Measurements from ENCODE around the gene ADNP. TPM values are rescaled to one million over a fixed set of nuclear protein-coding genes. Genes with fewer than 3 reads are reported as not detected.
"Not testable (repeated sequence)": the region's sequence is repeated elsewhere in the genome, so short reads cannot be mapped to it uniquely, and the experiment has no call there.

Gene ADNP
- total RNA-seq: 57.6 TPM

GRCh38 chr20:50931306-50932015 is at the start of gene ADNP:
Gene ADNP (minus strand): TSS chr20:50931437. CDS start chr20:50903996, 27,441 bp downstream.
- intact Hi-C loops (cut with DNase I): loop anchor here (5.0 kb wide), 1 partner anchor 139 kb away; no protein-coding TSS in a partner anchor
- DNase-seq (ENCODE audit: low spot score): peak; percentile 93
- peak; percentile 94 for ATAC-seq

GRCh38 chr20:50980071-50980681 is 48.9 kb upstream of the ADNP start:
- ATAC-seq (no peak), DNase-seq (ENCODE audit: low spot score) (no peak)
- intact Hi-C loops (cut with DNase I): no loop called here

GRCh38 chr20:50978533-50978932 is 47.3 kb upstream of the ADNP start:
- ATAC-seq; intact Hi-C loops (cut with DNase I); DNase-seq (ENCODE audit: low spot score): not testable (repeated sequence)

GRCh38 chr20:50977066-50978021 is 46.1 kb upstream of the ADNP start:
- ATAC-seq (no peak), DNase-seq (ENCODE audit: low spot score) (no peak)
- intact Hi-C loops (cut with DNase I): no loop called here

GRCh38 chr20:50975701-50976330 is 44.6 kb upstream of the ADNP start:
- intact Hi-C loops (cut with DNase I): no loop called here
- ATAC-seq (no peak), DNase-seq (ENCODE audit: low spot score) (no peak)

- intact Hi-C loops (cut with DNase I): no loop called here
- DNase-seq (ENCODE audit: low spot score): no peak
- no peak for ATAC-seq
Observed at GRCh38 chr20:50969912-50970311, 38.7 kb upstream of the ADNP start.

- intact Hi-C loops (cut with DNase I): no loop called here
- no peak for DNase-seq (ENCODE audit: low spot score)
- no peak for ATAC-seq
Observed at GRCh38 chr20:50969435-50969834, 38.2 kb upstream of the ADNP start.

GRCh38 chr20:50968289-50968688 is 37.1 kb upstream of the ADNP start:
- intact Hi-C loops (cut with DNase I): no loop called here
- no peak for ATAC-seq
- DNase-seq (ENCODE audit: low spot score): no peak

- no peak for ATAC-seq
- intact Hi-C loops (cut with DNase I): no loop called here
Observed at GRCh38 chr20:50967586-50967985, 36.3 kb upstream of the ADNP start.

GRCh38 chr20:50959543-50960126 is 28.4 kb upstream of the ADNP start:
- DNase-seq (ENCODE audit: low spot score) (no peak), ATAC-seq (no peak)
- intact Hi-C loops (cut with DNase I): no loop called here

More at GRCh38 chr20:50967586-50967985, 36.3 kb upstream of the ADNP start:
- DNase-seq (ENCODE audit: low spot score): no peak

- intact Hi-C loops (cut with DNase I): no loop called here
- DNase-seq (ENCODE audit: low spot score) (peak; percentile 88), ATAC-seq (peak; percentile 93)
Observed at GRCh38 chr20:50958615-50959542, 27.6 kb upstream of the ADNP start, which contains the start of gene MOCS3. Gene MOCS3 (plus strand): TSS chr20:50958818. CDS start chr20:50958843, 25 bp downstream.

GRCh38 chr20:50957798-50958614 is 26.8 kb upstream of the ADNP start, which contains the start of gene DPM1:
Gene DPM1 (minus strand): TSS chr20:50958532. CDS start chr20:50958523, 9 bp downstream.
- intact Hi-C loops (cut with DNase I): no loop called here
- ATAC-seq (peak; percentile 96), DNase-seq (ENCODE audit: low spot score) (peak; percentile 92)

GRCh38 chr20:50957276-50957675 is 26.0 kb upstream of the ADNP start:
- no peak for ATAC-seq
- DNase-seq (ENCODE audit: low spot score): no peak
- intact Hi-C loops (cut with DNase I): no loop called here

GRCh38 chr20:50953821-50954220 is 22.6 kb upstream of the ADNP start:
- DNase-seq (ENCODE audit: low spot score) (no peak), ATAC-seq (no peak)
- intact Hi-C loops (cut with DNase I): no loop called here

- ATAC-seq (no peak), DNase-seq (ENCODE audit: low spot score) (no peak)
- intact Hi-C loops (cut with DNase I): no loop called here
Observed at GRCh38 chr20:50953196-50953595, 22.0 kb upstream of the ADNP start.

- DNase-seq (ENCODE audit: low spot score) (no peak), ATAC-seq (no peak)
- intact Hi-C loops (cut with DNase I): no loop called here
Observed at GRCh38 chr20:50948132-50948785, 17.0 kb upstream of the ADNP start.
